ENCODE results near the gene SCGB1D1.
"Not testable (repeated sequence)": the region's sequence is repeated elsewhere in the genome, so short reads cannot be mapped to it uniquely, and the experiment has no call there.

SCGB1D1 gene

GRCh38 chr11:62153087-62153395, 37.0 kb upstream of the SCGB1D1 start:
- DNase-seq = no peak
- intact Hi-C loops (cut with DNase I) = no loop called here

GRCh38 chr11:62153617-62154016, 36.4 kb upstream of the SCGB1D1 start:
- DNase-seq = peak in 5 of 42 donors; percentile 9 to 36 (median 27)

GRCh38 chr11:62157603-62158002, 32.4 kb upstream of the SCGB1D1 start:
- DNase-seq = no peak
- intact Hi-C loops (cut with DNase I) = no loop called here

More at GRCh38 chr11:62153617-62154016, 36.4 kb upstream of the SCGB1D1 start:
- intact Hi-C loops (cut with DNase I) = no loop called here

GRCh38 chr11:62166371-62166770, 23.6 kb upstream of the SCGB1D1 start:
- no peak for DNase-seq
- intact Hi-C loops (cut with DNase I) = no loop called here

GRCh38 chr11:62169448-62169847, 20.6 kb upstream of the SCGB1D1 start:
- DNase-seq = no peak
- intact Hi-C loops (cut with DNase I) = no loop called here

- intact Hi-C loops (cut with DNase I) = loop anchor here (5.0 kb wide), 1 partner anchor 142 kb away; no protein-coding TSS in a partner anchor
- DNase-seq = no peak
Observed at GRCh38 chr11:62169935-62170334, 20.1 kb upstream of the SCGB1D1 start.

- intact Hi-C loops (cut with DNase I) = loop anchor here (5.0 kb wide), 1 partner anchor 141 kb away; no protein-coding TSS in a partner anchor
- DNase-seq = peak; percentile 42 to 94 (median 84)
Observed at GRCh38 chr11:62171261-62171723, 18.7 kb upstream of the SCGB1D1 start.

- DNase-seq = no peak
- intact Hi-C loops (cut with DNase I) = loop anchor here (5.0 kb wide), 1 partner anchor 140 kb away; no protein-coding TSS in a partner anchor
Observed at GRCh38 chr11:62172294-62172693, 17.7 kb upstream of the SCGB1D1 start.

- DNase-seq = no peak
- intact Hi-C loops (cut with DNase I) = no loop called here
Observed at GRCh38 chr11:62176766-62177165, 13.2 kb upstream of the SCGB1D1 start.

GRCh38 chr11:62179995-62180394, 10.0 kb upstream of the SCGB1D1 start:
- DNase-seq = no peak
- intact Hi-C loops (cut with DNase I) = no loop called here

- intact Hi-C loops (cut with DNase I) = no loop called here
- no peak for DNase-seq
Observed at GRCh38 chr11:62181097-62181496, 8.9 kb upstream of the SCGB1D1 start.

- intact Hi-C loops (cut with DNase I) = no loop called here
- no peak for DNase-seq
Observed at GRCh38 chr11:62182147-62182891, 7.7 kb upstream of the SCGB1D1 start.

GRCh38 chr11:62186195-62186594, 3.8 kb upstream of the SCGB1D1 start:
- no peak for DNase-seq
- intact Hi-C loops (cut with DNase I) = no loop called here

- intact Hi-C loops (cut with DNase I) = no loop called here
- DNase-seq = no peak
Observed at GRCh38 chr11:62193952-62194351, 3.9 kb downstream of the SCGB1D1 start.

GRCh38 chr11:62195010-62195409, 5.0 kb downstream of the SCGB1D1 start:
- DNase-seq; intact Hi-C loops (cut with DNase I): not testable (repeated sequence)

GRCh38 chr11:62195945-62196344, 5.9 kb downstream of the SCGB1D1 start:
- intact Hi-C loops (cut with DNase I) = no loop called here
- DNase-seq = no peak

GRCh38 chr11:62197400-62197799, 7.4 kb downstream of the SCGB1D1 start:
- intact Hi-C loops (cut with DNase I); DNase-seq: not testable (repeated sequence)

- intact Hi-C loops (cut with DNase I) = no loop called here
- no peak for DNase-seq
Observed at GRCh38 chr11:62201376-62201775, 11.4 kb downstream of the SCGB1D1 start.

GRCh38 chr11:62202910-62203309, 12.9 kb downstream of the SCGB1D1 start:
- intact Hi-C loops (cut with DNase I) = no loop called here
- no peak for DNase-seq

- DNase-seq = no peak
- intact Hi-C loops (cut with DNase I) = no loop called here
Observed at GRCh38 chr11:62204430-62204829, 14.4 kb downstream of the SCGB1D1 start.

GRCh38 chr11:62205441-62205840, 15.4 kb downstream of the SCGB1D1 start:
- intact Hi-C loops (cut with DNase I) = no loop called here
- DNase-seq = no peak
